ENCODE data around the gene KCTD2. TPM values are rescaled to one million over a fixed set of nuclear protein-coding genes. Genes with fewer than 3 reads are reported as not detected.

KCTD2 gene
- total and polyA plus RNA-seq, 2 of the 13 experiments (the other 11 are each of a cell fraction or from before 2014, with no cell fraction given) = 28.3 to 32.6 TPM

GRCh38 chr17:75012096-75012345, 35.0 kb upstream of the KCTD2 start:
- POLR2A ChIA-PET = interaction anchor here (0.7 to 4.3 kb wide), 41 partner anchors 10 to 768 kb away, joined by 3 to 94 read pairs (median 8); partner anchors contain the start of genes ARMC7, ATP5PD, CDR2L and FDXR
- BruUV-seq (replicated peaks) = TSS peak; percentile 89
- TF ChIP-seq ZNF503 (CRISPR knock-in tag; IDR thresholded peaks at IDR 0.05) = no peak
- TF ChIP-seq, protein P1, sequence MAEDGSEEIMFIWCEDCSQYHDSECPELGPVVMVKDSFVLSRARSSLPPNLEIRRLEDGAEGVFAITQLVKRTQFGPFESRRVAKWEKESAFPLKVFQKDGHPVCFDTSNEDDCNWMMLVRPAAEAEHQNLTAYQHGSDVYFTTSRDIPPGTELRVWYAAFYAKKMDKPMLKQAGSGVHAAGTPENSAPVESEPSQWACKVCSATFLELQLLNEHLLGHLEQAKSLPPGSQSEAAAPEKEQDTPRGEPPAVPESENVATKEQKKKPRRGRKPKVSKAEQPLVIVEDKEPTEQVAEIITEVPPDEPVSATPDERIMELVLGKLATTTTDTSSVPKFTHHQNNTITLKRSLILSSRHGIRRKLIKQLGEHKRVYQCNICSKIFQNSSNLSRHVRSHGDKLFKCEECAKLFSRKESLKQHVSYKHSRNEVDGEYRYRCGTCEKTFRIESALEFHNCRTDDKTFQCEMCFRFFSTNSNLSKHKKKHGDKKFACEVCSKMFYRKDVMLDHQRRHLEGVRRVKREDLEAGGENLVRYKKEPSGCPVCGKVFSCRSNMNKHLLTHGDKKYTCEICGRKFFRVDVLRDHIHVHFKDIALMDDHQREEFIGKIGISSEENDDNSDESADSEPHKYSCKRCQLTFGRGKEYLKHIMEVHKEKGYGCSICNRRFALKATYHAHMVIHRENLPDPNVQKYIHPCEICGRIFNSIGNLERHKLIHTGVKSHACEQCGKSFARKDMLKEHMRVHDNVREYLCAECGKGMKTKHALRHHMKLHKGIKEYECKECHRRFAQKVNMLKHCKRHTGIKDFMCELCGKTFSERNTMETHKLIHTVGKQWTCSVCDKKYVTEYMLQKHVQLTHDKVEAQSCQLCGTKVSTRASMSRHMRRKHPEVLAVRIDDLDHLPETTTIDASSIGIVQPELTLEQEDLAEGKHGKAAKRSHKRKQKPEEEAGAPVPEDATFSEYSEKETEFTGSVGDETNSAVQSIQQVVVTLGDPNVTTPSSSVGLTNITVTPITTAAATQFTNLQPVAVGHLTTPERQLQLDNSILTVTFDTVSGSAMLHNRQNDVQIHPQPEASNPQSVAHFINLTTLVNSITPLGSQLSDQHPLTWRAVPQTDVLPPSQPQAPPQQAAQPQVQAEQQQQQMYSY (CRISPR knock-in tag; IDR thresholded peaks at IDR 0.05) = 0 out of 2 replicates have a peak, but pooled peaks have one; percentile 13
- peak; percentile 7; the same call in 1 of the 2 replicates for TF ChIP-seq ZNF572 (CRISPR knock-in tag; IDR thresholded peaks at IDR 0.05)
- TF ChIP-seq ZNF296 (CRISPR knock-in tag; conservative IDR thresholded peaks at IDR 0.05) = 0 out of 2 replicates have a peak, but pooled peaks have one; percentile 10
- TF ChIP-seq CHD4 (IDR thresholded peaks at IDR 0.05; ENCODE audit: borderline replicate concordance, low read length) = peak; percentile 60; the same call in 1 of the 2 replicates
- peak; percentile 11; the same call in 1 of the 2 replicates for TF ChIP-seq NPAS2 (CRISPR knock-in tag; IDR thresholded peaks at IDR 0.05; ENCODE audit: borderline replicate concordance)
- TF ChIP-seq SRSF9 (IDR thresholded peaks at IDR 0.05; ENCODE audit: borderline replicate concordance, insufficient read depth, low read depth, low read length, poor library complexity, severe bottlenecking) = no peak
- no peak for TF ChIP-seq ATF7 (IDR thresholded peaks at IDR 0.05)
- no peak for TF ChIP-seq ATF7 (CRISPR knock-in tag; IDR thresholded peaks at IDR 0.05)
- TF ChIP-seq, protein P2, sequence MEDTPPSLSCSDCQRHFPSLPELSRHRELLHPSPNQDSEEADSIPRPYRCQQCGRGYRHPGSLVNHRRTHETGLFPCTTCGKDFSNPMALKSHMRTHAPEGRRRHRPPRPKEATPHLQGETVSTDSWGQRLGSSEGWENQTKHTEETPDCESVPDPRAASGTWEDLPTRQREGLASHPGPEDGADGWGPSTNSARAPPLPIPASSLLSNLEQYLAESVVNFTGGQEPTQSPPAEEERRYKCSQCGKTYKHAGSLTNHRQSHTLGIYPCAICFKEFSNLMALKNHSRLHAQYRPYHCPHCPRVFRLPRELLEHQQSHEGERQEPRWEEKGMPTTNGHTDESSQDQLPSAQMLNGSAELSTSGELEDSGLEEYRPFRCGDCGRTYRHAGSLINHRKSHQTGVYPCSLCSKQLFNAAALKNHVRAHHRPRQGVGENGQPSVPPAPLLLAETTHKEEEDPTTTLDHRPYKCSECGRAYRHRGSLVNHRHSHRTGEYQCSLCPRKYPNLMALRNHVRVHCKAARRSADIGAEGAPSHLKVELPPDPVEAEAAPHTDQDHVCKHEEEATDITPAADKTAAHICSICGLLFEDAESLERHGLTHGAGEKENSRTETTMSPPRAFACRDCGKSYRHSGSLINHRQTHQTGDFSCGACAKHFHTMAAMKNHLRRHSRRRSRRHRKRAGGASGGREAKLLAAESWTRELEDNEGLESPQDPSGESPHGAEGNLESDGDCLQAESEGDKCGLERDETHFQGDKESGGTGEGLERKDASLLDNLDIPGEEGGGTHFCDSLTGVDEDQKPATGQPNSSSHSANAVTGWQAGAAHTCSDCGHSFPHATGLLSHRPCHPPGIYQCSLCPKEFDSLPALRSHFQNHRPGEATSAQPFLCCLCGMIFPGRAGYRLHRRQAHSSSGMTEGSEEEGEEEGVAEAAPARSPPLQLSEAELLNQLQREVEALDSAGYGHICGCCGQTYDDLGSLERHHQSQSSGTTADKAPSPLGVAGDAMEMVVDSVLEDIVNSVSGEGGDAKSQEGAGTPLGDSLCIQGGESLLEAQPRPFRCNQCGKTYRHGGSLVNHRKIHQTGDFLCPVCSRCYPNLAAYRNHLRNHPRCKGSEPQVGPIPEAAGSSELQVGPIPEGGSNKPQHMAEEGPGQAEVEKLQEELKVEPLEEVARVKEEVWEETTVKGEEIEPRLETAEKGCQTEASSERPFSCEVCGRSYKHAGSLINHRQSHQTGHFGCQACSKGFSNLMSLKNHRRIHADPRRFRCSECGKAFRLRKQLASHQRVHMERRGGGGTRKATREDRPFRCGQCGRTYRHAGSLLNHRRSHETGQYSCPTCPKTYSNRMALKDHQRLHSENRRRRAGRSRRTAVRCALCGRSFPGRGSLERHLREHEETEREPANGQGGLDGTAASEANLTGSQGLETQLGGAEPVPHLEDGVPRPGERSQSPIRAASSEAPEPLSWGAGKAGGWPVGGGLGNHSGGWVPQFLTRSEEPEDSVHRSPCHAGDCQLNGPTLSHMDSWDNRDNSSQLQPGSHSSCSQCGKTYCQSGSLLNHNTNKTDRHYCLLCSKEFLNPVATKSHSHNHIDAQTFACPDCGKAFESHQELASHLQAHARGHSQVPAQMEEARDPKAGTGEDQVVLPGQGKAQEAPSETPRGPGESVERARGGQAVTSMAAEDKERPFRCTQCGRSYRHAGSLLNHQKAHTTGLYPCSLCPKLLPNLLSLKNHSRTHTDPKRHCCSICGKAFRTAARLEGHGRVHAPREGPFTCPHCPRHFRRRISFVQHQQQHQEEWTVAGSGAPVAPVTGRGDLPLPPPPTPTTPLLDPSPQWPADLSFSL (CRISPR knock-in tag; IDR thresholded peaks at IDR 0.05) = no peak

More at GRCh38 chr17:75012096-75012345, 35.0 kb upstream of the KCTD2 start:
- no peak for DNase-seq (ENCODE audit: low spot score)
- Histone ChIP-seq H3K9me3 (ENCODE audit: low read length) (no peaks in the 10 kb centered on the region), H3K27ac (ENCODE audit: extremely low read length, insufficient read depth, low read length) (peak overlapping the region; percentile 85), H3K36me3 (replicated peaks in 1 of 2; ENCODE audit: control insufficient read depth in 1 of 2, insufficient read depth in 2 of 2, low read length in 2 of 2) (peaks cover 5% of the 10 kb centered on the region in 2 experiments; a peak in 1 of 5 replicates), H3K79me2 (ENCODE audit: insufficient read depth, low read length) (peaks cover 14% of the 10 kb centered on the region), H3K9ac (ENCODE audit: insufficient read depth, low read depth, low read length) (peak overlapping the region; percentile 90), H3K4me1 (ENCODE audit: insufficient read depth, low read length) (peaks cover 28% of the 10 kb centered on the region), H3K27me3 (ENCODE audit: control insufficient read depth in 1 of 2, insufficient read depth in 2 of 2, low read length in 2 of 2) (no peaks in the 10 kb centered on the region; a peak in 2 of 5 replicates), H3K4me3 (replicated peaks in 1 of 3; ENCODE audit: insufficient read depth in 1 of 3, low read depth in 2 of 3, low read length in 3 of 3) (peak overlapping the region; percentile 71 to 96 (median 85)), H4K20me1 (ENCODE audit: insufficient read depth, low read length) (no peaks in the 10 kb centered on the region), H3K4me2 (ENCODE audit: low read depth, low read length) (peak overlapping the region; percentile 94), H2AFZ (ENCODE audit: low read length) (peak overlapping the region; percentile 48)
- FAIRE-seq = no peak
- 6% methylated on average over 5 of the region's 5 CpGs for WGBS (ENCODE audit: low lambda C conversion rate)
- ATAC-seq = no peak
- CTCF ChIA-PET (ENCODE audit: low intra/inter-chr PET ratio, low total read pairs) = interaction anchor here (0.8 to 2.0 kb wide), 3 partner anchors 50 to 54 kb away, joined by 3 to 8 read pairs (median 5); no protein-coding TSS in a partner anchor
- in situ Hi-C loops (cut with HindIII; ENCODE audit: extremely low pct_ligation_motif_present, low pct_unique_long_range_greater_than_20kb) = no loop called here
- intact Hi-C loops (cut with micrococcal nuclease; ENCODE audit: unreplicated experiment) = loop anchor here (1.0 kb wide), 1 partner anchor 21 kb away; no protein-coding TSS in a partner anchor

Measured in HepG2 (cell line).